Type B pancreatic cell (in vitro differentiated cells): ENCODE results near the gene PPP1R13L. TPM values are rescaled to one million over a fixed set of nuclear protein-coding genes. Genes with fewer than 3 reads are reported as not detected.

Experiments
- DNase-seq: peaks from one replicate; pipeline ENCODE4 v3.0.0; 2021; ENCODE audit warnings: mixed read lengths; ENCODE audit not compliant: unreplicated experiment; ENCODE audit errors: extremely low spot score
- H3K27ac Mint-ChIP-seq: 2 replicates; pipeline ENCODE4 v1.8.0; 2021; ENCODE audit warnings: mild to moderate bottlenecking, mixed read lengths
- H3K27me3 Mint-ChIP-seq: 2 replicates; pipeline ENCODE4 v1.8.0; 2021; ENCODE audit warnings: mixed read lengths
- H3K36me3 Mint-ChIP-seq: 2 replicates; pipeline ENCODE4 v1.8.0; 2021; ENCODE audit warnings: mixed read lengths
- H3K4me1 Mint-ChIP-seq: one replicate; pipeline ENCODE4 v1.8.0; 2021; ENCODE audit warnings: mixed read lengths; ENCODE audit not compliant: unreplicated experiment
- H3K4me3 Mint-ChIP-seq: 2 replicates; pipeline ENCODE4 v1.8.0; 2021; ENCODE audit warnings: mild to moderate bottlenecking, mixed read lengths
- H3K9me3 Mint-ChIP-seq: 2 replicates; pipeline ENCODE4 v1.8.0; 2021; ENCODE audit warnings: mixed read lengths
- total RNA-seq: library from RNA; stranded (reverse); gene quantifications from 2 replicates; pipeline ENCODE4 v1.2.1, GENCODE V29; 2021; ENCODE audit warnings: low replicate concordance
- TF ChIP-seq, protein P1 (sequence below): fragments of 200-600 bp; sonication (generic); conservative IDR thresholded peaks from 2 replicates; pipeline ENCODE4 v1.5.0; 2021; ENCODE audit warnings: antibody characterized with exemption, mild to moderate bottlenecking

The PPP1R13L gene
- total RNA-seq, 1 donor from 2014 or later: 38.6 TPM

DNA sequence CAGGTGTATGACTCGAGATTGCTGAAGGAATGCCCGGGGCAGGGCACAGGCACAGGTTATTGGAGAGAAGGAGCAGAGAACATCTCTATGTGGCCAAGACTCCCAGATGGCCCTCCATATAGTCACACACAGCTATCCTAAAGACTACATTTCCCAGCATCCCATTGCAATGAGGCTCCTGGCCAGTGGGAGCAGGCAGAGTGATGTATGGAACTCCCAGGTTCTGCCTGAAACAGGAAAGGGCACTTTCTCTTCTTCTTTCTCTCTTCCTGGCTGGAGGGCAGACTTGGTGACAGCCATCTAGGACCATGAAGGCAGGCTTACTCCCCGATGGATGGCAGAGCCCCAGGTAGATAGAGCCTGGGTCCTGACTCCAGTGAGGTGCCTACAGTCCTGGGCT lies 13.5 kb downstream of the PPP1R13L start:
- no peak overlapping the region for H3K4me3 Mint-ChIP-seq
- H3K27ac Mint-ChIP-seq: no peak overlapping the region
- H3K27me3 Mint-ChIP-seq: peaks cover 3% of the 10 kb centered on the region
- no peak for DNase-seq
- no peaks in the 10 kb centered on the region for H3K36me3 Mint-ChIP-seq
- no peaks in the 10 kb centered on the region for H3K4me1 Mint-ChIP-seq
- TF ChIP-seq, protein P1, sequence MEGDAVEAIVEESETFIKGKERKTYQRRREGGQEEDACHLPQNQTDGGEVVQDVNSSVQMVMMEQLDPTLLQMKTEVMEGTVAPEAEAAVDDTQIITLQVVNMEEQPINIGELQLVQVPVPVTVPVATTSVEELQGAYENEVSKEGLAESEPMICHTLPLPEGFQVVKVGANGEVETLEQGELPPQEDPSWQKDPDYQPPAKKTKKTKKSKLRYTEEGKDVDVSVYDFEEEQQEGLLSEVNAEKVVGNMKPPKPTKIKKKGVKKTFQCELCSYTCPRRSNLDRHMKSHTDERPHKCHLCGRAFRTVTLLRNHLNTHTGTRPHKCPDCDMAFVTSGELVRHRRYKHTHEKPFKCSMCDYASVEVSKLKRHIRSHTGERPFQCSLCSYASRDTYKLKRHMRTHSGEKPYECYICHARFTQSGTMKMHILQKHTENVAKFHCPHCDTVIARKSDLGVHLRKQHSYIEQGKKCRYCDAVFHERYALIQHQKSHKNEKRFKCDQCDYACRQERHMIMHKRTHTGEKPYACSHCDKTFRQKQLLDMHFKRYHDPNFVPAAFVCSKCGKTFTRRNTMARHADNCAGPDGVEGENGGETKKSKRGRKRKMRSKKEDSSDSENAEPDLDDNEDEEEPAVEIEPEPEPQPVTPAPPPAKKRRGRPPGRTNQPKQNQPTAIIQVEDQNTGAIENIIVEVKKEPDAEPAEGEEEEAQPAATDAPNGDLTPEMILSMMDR: no peak
- H3K9me3 Mint-ChIP-seq: no peaks in the 10 kb centered on the region

DNA sequence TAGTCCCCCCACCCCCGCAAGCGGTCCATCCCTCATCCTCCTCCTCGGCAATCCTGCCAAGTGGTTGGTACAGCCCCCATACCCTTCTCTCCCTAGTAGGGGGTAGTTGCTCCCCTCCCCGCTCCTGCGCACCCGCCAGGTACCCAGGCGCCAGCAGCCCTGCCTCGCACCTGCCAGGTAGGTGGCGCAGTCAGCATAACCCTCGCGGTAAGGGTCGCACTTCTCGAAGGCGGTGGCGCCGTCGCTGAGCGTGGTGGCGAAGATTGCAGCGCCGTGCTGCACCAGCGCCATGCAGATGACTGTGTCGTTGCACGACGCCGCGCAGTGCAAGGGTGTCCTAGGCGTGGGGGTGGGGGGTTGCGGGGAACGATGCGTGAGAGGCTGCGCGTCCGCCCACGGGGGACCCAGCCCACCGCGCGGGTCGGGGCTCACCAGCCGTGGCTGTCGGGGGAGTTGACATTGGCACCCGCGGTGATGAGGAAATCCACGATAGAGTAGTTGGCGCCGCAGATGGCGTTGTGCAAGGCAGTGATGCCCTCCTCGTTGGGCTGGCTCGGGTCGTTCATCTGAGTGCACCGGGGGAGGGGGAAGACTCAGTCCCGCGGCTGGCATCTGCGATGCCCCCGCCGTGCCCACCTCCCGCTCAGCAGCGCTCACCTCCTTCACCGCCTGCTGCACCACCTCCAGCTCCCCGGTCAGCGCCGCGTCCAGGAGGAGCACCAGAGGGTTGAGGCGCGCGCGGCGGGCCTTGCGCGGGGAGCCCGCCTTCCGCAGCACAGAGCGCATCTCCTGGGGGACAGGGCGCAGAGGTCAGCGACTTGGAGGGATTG lies 19.3 kb downstream of the PPP1R13L start:
- no peaks in the 10 kb centered on the region for H3K36me3 Mint-ChIP-seq
- no peak overlapping the region for H3K27ac Mint-ChIP-seq
- no peak overlapping the region for H3K4me3 Mint-ChIP-seq
- peaks cover 5% of the 10 kb centered on the region for H3K27me3 Mint-ChIP-seq
- H3K4me1 Mint-ChIP-seq: no peaks in the 10 kb centered on the region
- H3K9me3 Mint-ChIP-seq: no peaks in the 10 kb centered on the region
- DNase-seq: no peak
- TF ChIP-seq, protein P1: no peak

DNA sequence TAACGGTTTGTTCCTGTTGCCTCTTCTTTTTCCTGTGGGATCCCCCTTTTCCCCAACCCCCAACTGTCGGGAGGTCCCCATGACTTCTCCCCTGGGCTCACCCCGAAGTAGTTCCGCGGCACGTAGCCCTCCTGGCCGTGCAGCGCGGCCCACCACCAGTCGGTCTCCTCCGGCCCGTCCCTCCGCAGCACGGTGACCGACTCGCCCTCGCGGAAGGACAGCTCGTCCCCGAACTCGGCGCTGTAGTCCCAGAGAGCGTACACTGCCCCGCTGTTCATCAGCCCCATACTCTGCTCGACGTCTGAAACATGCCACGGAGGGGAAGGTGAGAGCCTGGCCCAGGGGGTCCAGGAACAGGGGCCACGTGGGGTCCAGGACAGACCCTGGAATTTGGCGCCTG lies 22.4 kb downstream of the PPP1R13L start:
- Mint-ChIP-seq H3K4me3 (no peak overlapping the region), H3K4me1 (no peaks in the 10 kb centered on the region), H3K27me3 (peaks cover 5% of the 10 kb centered on the region), H3K9me3 (no peaks in the 10 kb centered on the region), H3K27ac (no peak overlapping the region), H3K36me3 (no peaks in the 10 kb centered on the region)
- no peak for DNase-seq
- TF ChIP-seq, protein P1: no peak

DNA sequence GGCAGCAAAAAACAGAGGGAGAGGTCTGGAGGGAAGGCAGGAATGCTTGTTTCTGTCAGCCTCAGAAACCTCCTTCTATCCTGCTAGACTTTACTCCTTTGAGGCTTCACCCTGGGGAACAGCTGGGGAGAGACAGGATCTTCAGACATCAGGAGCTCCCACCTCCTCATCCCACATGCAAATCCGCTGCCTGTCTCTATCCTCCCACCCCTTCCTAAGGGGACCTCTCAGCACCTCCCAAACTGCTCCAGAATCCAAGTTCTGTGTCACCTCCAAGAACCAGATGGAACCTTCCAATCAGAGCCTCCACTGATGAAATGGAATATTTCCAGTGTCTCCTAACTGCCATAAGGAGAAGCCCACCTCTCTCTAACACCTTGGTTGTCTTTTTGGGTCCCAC lies 24.8 kb downstream of the PPP1R13L start:
- no peaks in the 10 kb centered on the region for H3K27me3 Mint-ChIP-seq
- H3K27ac Mint-ChIP-seq: no peak overlapping the region
- TF ChIP-seq, protein P1: no peak
- no peaks in the 10 kb centered on the region for H3K36me3 Mint-ChIP-seq
- no peak for DNase-seq
- H3K9me3 Mint-ChIP-seq: no peaks in the 10 kb centered on the region
- no peak overlapping the region for H3K4me3 Mint-ChIP-seq
- H3K4me1 Mint-ChIP-seq: peaks cover 7% of the 10 kb centered on the region

- no peaks in the 10 kb centered on the region for H3K27me3 Mint-ChIP-seq
- H3K4me3 Mint-ChIP-seq: no peak overlapping the region
- peaks cover 7% of the 10 kb centered on the region for H3K4me1 Mint-ChIP-seq
- no peak for DNase-seq
- H3K9me3 Mint-ChIP-seq: no peaks in the 10 kb centered on the region
- peak overlapping the region; percentile 74 for H3K27ac Mint-ChIP-seq
- TF ChIP-seq, protein P1: no peak
- no peaks in the 10 kb centered on the region for H3K36me3 Mint-ChIP-seq
These were observed 28.7 kb downstream of the PPP1R13L start for GRCh38 chr19:45376045-45376724.
